Muscle of leg (tissue), 11 donors: ENCODE data around the gene PHACTR1. TPM values are rescaled to one million over a fixed set of nuclear protein-coding genes. Genes with fewer than 3 reads are reported as not detected.

Experiments used
- DNase-seq: peaks from one replicate; pipeline ENCODE4 v3.0.0; 2013
- H3K27ac ChIP-seq: one replicate; pipeline ENCODE4 v1.5.1; 2013; ENCODE audit warnings: mild to moderate bottlenecking, low read length, control low read depth
- H3K27me3 ChIP-seq: one replicate; pipeline ENCODE4 v1.6.1; 2013; ENCODE audit warnings: low read length; ENCODE audit not compliant: control insufficient read depth, insufficient read depth
- H3K36me3 ChIP-seq: one replicate; pipeline ENCODE4 v1.6.1; 2013; ENCODE audit warnings: low read length; ENCODE audit not compliant: control insufficient read depth, insufficient read depth
- H3K4me1 ChIP-seq: one replicate; pipeline ENCODE4 v1.6.1; 2013; ENCODE audit warnings: low read length; ENCODE audit not compliant: control insufficient read depth, insufficient read depth
- H3K4me3 ChIP-seq: one replicate; pipeline ENCODE4 v1.5.1; 2013; ENCODE audit warnings: low read length, control low read depth
- H3K9me3 ChIP-seq: replicated peaks from 2 replicates; pipeline ENCODE4 v1.6.1; 2013; ENCODE audit warnings: low read depth, low read length; ENCODE audit not compliant: control insufficient read depth
- WGBS: methylation state at CpG from one replicate; pipeline ENCODE4 v1.1.5; 2013; ENCODE audit warnings: missing lambda C conversion rate; ENCODE audit not compliant: insufficient coverage; 5-methylcytosine and 5-hydroxymethylcytosine counted together
- polyA plus RNA-seq, 8 donors: library from polyadenylated mRNA; unstranded; fragments of 120-200 nt; gene quantifications; one replicate each; pipeline versions ENCODE4 v1.2.1 to v1.2.3, GENCODE V29; 2013; ENCODE audit warnings: inconsistent platforms in 1 of 8, low replicate concordance in 1 of 8; ENCODE audit not compliant: insufficient read length in 8 of 8, insufficient read depth in 1 of 8
- total RNA-seq: library from RNA; stranded (reverse); fragments of 120-200 nt; gene quantifications from one replicate; pipeline ENCODE4 v1.2.4, GENCODE V29; 2013

PHACTR1 gene
- total and polyA plus RNA-seq, 9 donors: 3.8 to 9.4 (median 4.6) TPM

GRCh38 chr6:12957321-12958051 lies 240.9 kb downstream of the PHACTR1 start:
- Histone ChIP-seq H3K4me1 (peaks cover 7% of the 10 kb centered on the region), H3K4me3 (peak overlapping the region; percentile 63), H3K27ac (peak overlapping the region; percentile 89), H3K36me3 (no peaks in the 10 kb centered on the region), H3K27me3 (peaks cover 13% of the 10 kb centered on the region), H3K9me3 (no peaks in the 10 kb centered on the region)
- WGBS: under 1% methylated on average over 15 of the region's 24 CpGs
- DNase-seq: peak; percentile 93

- peaks cover 13% of the 10 kb centered on the region for H3K27me3 ChIP-seq
These were observed 241.6 kb downstream of the PHACTR1 start for GRCh38 chr6:12958052-12958706.

GRCh38 chr6:12961761-12962160 lies 245.2 kb downstream of the PHACTR1 start:
- Histone ChIP-seq H3K4me3 (no peak overlapping the region), H3K36me3 (no peaks in the 10 kb centered on the region), H3K27ac (peak overlapping the region; percentile 68), H3K27me3 (peaks cover 13% of the 10 kb centered on the region), H3K9me3 (no peaks in the 10 kb centered on the region), H3K4me1 (peaks cover 5% of the 10 kb centered on the region)
- no peak for DNase-seq
- WGBS: no CpG with 5 or more reads among the region's 4 CpGs

More at GRCh38 chr6:12958052-12958706, 241.6 kb downstream of the PHACTR1 start:
- Histone ChIP-seq H3K4me1 (peaks cover 7% of the 10 kb centered on the region), H3K36me3 (no peaks in the 10 kb centered on the region), H3K27ac (peak overlapping the region; percentile 89), H3K9me3 (no peaks in the 10 kb centered on the region), H3K4me3 (peak overlapping the region; percentile 63)
- WGBS: 5% methylated on average over 6 of the region's 9 CpGs
- peak; percentile 56 for DNase-seq

GRCh38 chr6:12962529-12962928 lies 246.0 kb downstream of the PHACTR1 start:
- no peak for DNase-seq
- 20% methylated on average over 1 of the region's 1 CpG for WGBS
- peaks cover 2% of the 10 kb centered on the region for H3K4me1 ChIP-seq
- H3K4me3 ChIP-seq: no peak overlapping the region
- H3K9me3 ChIP-seq: no peaks in the 10 kb centered on the region
- peak overlapping the region; percentile 68 for H3K27ac ChIP-seq
- peaks cover 11% of the 10 kb centered on the region for H3K27me3 ChIP-seq
- H3K36me3 ChIP-seq: no peaks in the 10 kb centered on the region

- Histone ChIP-seq H3K36me3 (no peaks in the 10 kb centered on the region), H3K27me3 (peaks cover 7% of the 10 kb centered on the region), H3K9me3 (no peaks in the 10 kb centered on the region), H3K4me3 (no peak overlapping the region), H3K4me1 (peaks cover 2% of the 10 kb centered on the region), H3K27ac (peak overlapping the region; percentile 68)
- 20% methylated on average over 1 of the region's 5 CpGs for WGBS
- DNase-seq: peak; percentile 33
These were observed 246.4 kb downstream of the PHACTR1 start for GRCh38 chr6:12962987-12963386.

- no peak overlapping the region for H3K4me3 ChIP-seq
- WGBS: 83% methylated on average over 1 of the region's 4 CpGs
- H3K36me3 ChIP-seq: no peaks in the 10 kb centered on the region
- H3K27me3 ChIP-seq: peaks cover 3% of the 10 kb centered on the region
- no peaks in the 10 kb centered on the region for H3K9me3 ChIP-seq
- peak overlapping the region; percentile 68 for H3K27ac ChIP-seq
- peaks cover 3% of the 10 kb centered on the region for H3K4me1 ChIP-seq
- DNase-seq: no peak
These were observed 247.0 kb downstream of the PHACTR1 start for GRCh38 chr6:12963567-12963966.

- H3K4me1 ChIP-seq: peaks cover 3% of the 10 kb centered on the region
- H3K27me3 ChIP-seq: no peaks in the 10 kb centered on the region
- no peak overlapping the region for H3K4me3 ChIP-seq
- H3K9me3 ChIP-seq: no peaks in the 10 kb centered on the region
- peak overlapping the region; percentile 39 for H3K27ac ChIP-seq
- peak; percentile 83 for DNase-seq
- 38% methylated on average over 5 of the region's 7 CpGs for WGBS
- no peaks in the 10 kb centered on the region for H3K36me3 ChIP-seq
These were observed 251.1 kb downstream of the PHACTR1 start for GRCh38 chr6:12967686-12968085.

DNA sequence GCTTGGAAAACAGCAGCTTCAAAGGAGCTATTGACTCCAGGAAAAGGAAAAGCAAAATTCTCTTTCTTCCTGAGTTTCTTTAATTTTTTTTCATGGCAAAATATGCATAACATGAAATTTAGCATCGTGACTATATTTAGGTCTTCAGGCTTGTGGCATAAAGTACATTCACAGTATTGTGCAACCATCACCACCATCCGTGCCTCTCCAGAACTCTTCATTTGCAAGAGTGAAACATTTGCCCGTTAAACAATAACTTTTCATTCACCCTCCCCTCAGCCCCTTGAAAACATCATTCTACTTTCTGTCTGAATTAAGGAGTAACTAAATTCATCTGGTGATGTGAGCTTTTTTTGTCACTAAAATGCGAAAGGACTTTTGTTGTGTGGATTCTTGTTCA lies 251.7 kb downstream of the PHACTR1 start:
- H3K9me3 ChIP-seq: no peaks in the 10 kb centered on the region
- DNase-seq: no peak
- no peaks in the 10 kb centered on the region for H3K36me3 ChIP-seq
- WGBS: 57% methylated on average over 1 of the region's 4 CpGs
- no peak overlapping the region for H3K27ac ChIP-seq
- no peaks in the 10 kb centered on the region for H3K27me3 ChIP-seq
- H3K4me3 ChIP-seq: no peak overlapping the region
- H3K4me1 ChIP-seq: peaks cover 3% of the 10 kb centered on the region

DNA sequence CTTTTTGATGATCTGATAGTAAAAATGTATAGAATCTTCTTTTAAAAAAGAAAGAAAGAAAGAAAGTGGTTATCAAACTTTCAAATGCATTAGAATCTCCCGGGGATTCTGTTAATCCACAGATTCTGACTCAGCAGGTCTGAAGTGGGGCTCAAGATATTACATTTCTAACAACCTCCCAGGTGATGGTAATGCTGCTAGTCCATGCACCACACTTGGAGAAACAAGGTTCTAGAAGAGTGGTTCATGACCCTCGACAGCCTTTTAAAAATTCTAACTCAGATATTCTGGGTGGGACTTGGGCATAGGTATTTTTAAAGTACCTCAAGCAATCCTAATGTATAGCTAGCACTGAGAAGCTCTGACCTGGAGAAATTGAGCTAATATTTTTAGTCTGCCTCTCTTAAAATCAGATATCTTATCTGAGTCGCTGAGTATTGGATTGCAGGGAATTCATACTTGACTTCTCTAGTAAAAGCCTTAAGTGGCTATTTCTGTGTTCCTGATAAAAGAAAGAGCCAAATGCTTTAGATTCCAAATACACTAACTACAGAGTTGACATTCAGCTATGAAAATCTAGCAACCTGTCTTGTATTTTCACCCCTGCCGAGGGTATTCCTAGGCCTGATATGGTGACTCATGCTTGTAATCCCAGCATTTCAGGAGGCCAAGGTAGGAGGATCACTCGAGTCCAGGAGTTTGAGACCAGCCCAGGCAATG lies 252.4 kb downstream of the PHACTR1 start:
- Histone ChIP-seq H3K4me3 (no peak overlapping the region), H3K4me1 (peaks cover 3% of the 10 kb centered on the region), H3K27ac (no peak overlapping the region), H3K27me3 (no peaks in the 10 kb centered on the region), H3K36me3 (no peaks in the 10 kb centered on the region), H3K9me3 (no peaks in the 10 kb centered on the region)
- no peak for DNase-seq
- WGBS: 82% methylated on average over 1 of the region's 5 CpGs

- DNase-seq: no peak
- no CpG with 5 or more reads among the region's 2 CpGs for WGBS
- no peaks in the 10 kb centered on the region for H3K36me3 ChIP-seq
- H3K4me3 ChIP-seq: no peak overlapping the region
- H3K27me3 ChIP-seq: no peaks in the 10 kb centered on the region
- no peaks in the 10 kb centered on the region for H3K9me3 ChIP-seq
- H3K4me1 ChIP-seq: peaks cover 3% of the 10 kb centered on the region
- no peak overlapping the region for H3K27ac ChIP-seq
These were observed 253.4 kb downstream of the PHACTR1 start for GRCh38 chr6:12969966-12970365.
